ENCODE results near the gene MAP7D2.

Gene MAP7D2

GRCh38 chrX:19964017-19964710 is 152.5 kb downstream of the MAP7D2 start:
- DNase-seq, result no peak

DNA sequence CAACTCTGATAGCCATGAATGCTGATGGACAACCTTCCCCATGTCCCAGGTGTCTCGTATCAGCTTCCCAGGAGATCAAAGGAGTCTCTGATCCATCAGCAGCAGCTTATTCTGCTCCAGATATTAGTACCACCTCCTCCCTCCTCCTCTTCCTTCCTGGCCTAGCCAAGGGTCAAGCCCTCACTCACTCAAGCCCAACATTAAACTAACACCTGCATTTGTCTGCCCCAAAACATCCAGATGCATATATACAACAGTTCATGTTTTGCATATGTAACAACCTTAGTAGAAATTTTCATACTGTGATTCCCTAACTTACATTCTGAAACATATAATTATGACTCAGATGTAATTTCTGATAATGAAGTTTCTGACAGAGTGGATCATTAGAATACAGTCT is 155.8 kb downstream of the MAP7D2 start:
- DNase-seq, result no peak

- DNase-seq, result no peak
These were observed 157.9 kb downstream of the MAP7D2 start for GRCh38 chrX:19958552-19959486.

DNA sequence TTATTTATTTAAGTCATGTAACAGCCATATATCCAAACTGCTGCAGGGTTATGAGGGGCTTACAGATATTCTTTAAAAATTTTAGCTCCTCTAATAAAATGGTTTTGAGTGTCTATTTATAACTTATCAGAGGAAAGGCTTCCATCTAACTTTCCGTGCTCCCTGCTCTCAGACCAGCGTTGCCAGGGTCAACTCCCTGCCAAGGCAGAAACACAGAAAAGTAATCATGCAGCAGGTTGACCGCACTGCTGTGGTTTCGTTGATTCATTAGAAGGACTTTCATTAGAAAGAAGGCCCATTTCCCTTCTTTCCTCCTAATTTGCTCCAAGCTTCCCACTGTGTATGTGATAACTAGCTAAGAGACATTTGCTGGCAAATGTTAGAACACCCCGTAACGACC is 159.8 kb downstream of the MAP7D2 start:
- DNase-seq, result no peak
